PFSK-1 (cell line): ENCODE data around the gene RAB30.

ENCODE experiments used
- FOXP2 ChIP-seq: optimal IDR thresholded peaks from 2 replicates; pipeline ENCODE3; 2011; ENCODE audit warnings: borderline replicate concordance, control low read depth, inconsistent platforms; ENCODE audit not compliant: insufficient read depth; ENCODE audit errors: extremely low read length, extremely low read depth
- POLR2AphosphoS5 ChIP-seq: IDR thresholded peaks from 2 replicates; pipeline ENCODE4 v1.6.1; 2012; ENCODE audit warnings: low read depth, mild to moderate bottlenecking, control low read depth, low read length, moderate library complexity
- SIN3A ChIP-seq: IDR thresholded peaks from 2 replicates; pipeline ENCODE4 v1.6.1; 2012; ENCODE audit warnings: mild to moderate bottlenecking, low read length, moderate library complexity, borderline replicate concordance; ENCODE audit not compliant: insufficient read depth
- TAF1 ChIP-seq: IDR thresholded peaks from 2 replicates; pipeline ENCODE4 v1.6.1; 2012; ENCODE audit warnings: low read length, control low read depth, borderline replicate concordance; ENCODE audit not compliant: insufficient read depth
- TF ChIP-seq, protein P1 (sequence below), 2 experiments: IDR thresholded peaks; 2 replicates each; pipeline versions ENCODE4 v1.6.1 to v1.8.0; 2011 to 2012; ENCODE audit warnings: low read depth in 2 of 2, low read length in 2 of 2, control low read depth in 1 of 2, inconsistent platforms in 1 of 2, mild to moderate bottlenecking in 1 of 2, moderate library complexity in 1 of 2; ENCODE audit not compliant: insufficient read depth in 1 of 2

DNA sequence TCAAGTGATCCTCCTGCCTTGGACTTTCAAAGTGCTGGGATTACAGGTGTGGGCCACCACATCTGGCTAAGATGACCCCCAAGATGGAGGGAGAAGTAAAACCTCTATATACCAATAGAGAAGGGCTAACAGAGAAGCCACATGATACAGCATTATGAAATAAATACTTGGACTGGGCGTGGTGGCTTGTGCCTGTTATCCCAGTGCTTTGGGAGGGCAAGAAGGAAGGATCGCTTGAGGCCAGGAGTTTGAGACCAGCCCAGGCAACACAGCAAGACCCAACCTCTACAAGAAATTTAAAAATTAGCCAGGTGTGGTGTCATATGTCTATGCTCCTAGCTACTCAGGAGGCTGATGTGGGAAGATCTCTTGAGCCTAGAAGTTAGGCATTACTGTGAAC, 61.7 kb downstream of the RAB30 start:
- TF ChIP-seq POLR2AphosphoS5: no peak
- no peak for TF ChIP-seq SIN3A
- TF ChIP-seq, protein P1, sequence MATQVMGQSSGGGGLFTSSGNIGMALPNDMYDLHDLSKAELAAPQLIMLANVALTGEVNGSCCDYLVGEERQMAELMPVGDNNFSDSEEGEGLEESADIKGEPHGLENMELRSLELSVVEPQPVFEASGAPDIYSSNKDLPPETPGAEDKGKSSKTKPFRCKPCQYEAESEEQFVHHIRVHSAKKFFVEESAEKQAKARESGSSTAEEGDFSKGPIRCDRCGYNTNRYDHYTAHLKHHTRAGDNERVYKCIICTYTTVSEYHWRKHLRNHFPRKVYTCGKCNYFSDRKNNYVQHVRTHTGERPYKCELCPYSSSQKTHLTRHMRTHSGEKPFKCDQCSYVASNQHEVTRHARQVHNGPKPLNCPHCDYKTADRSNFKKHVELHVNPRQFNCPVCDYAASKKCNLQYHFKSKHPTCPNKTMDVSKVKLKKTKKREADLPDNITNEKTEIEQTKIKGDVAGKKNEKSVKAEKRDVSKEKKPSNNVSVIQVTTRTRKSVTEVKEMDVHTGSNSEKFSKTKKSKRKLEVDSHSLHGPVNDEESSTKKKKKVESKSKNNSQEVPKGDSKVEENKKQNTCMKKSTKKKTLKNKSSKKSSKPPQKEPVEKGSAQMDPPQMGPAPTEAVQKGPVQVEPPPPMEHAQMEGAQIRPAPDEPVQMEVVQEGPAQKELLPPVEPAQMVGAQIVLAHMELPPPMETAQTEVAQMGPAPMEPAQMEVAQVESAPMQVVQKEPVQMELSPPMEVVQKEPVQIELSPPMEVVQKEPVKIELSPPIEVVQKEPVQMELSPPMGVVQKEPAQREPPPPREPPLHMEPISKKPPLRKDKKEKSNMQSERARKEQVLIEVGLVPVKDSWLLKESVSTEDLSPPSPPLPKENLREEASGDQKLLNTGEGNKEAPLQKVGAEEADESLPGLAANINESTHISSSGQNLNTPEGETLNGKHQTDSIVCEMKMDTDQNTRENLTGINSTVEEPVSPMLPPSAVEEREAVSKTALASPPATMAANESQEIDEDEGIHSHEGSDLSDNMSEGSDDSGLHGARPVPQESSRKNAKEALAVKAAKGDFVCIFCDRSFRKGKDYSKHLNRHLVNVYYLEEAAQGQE (IDR thresholded peaks at IDR 0.05; ENCODE audit: insufficient read depth in 1 of 2, low read depth in 2 of 2, low read length in 2 of 2): no peak
- TF ChIP-seq TAF1: no peak
- no peak for TF ChIP-seq FOXP2
